Umbilical cord (tissue), 2 donors: ENCODE measurements around the gene HBS1L. TPM values are rescaled to one million over a fixed set of nuclear protein-coding genes. Genes with fewer than 3 reads are reported as not detected.

Source experiments
- DNase-seq: peaks from one replicate; pipeline ENCODE4 v3.0.0-alpha.2; 2015; ENCODE audit warnings: low spot score
- total RNA-seq: library from RNA; depleted of rRNA; stranded (reverse); fragments of >200 nt; gene quantifications from one replicate; pipeline ENCODE4 v1.2.3, GENCODE V29; 2014; ENCODE audit warnings: low replicate concordance; ENCODE audit not compliant: insufficient read depth

The HBS1L gene
- 96.5 TPM for total RNA-seq

DNA sequence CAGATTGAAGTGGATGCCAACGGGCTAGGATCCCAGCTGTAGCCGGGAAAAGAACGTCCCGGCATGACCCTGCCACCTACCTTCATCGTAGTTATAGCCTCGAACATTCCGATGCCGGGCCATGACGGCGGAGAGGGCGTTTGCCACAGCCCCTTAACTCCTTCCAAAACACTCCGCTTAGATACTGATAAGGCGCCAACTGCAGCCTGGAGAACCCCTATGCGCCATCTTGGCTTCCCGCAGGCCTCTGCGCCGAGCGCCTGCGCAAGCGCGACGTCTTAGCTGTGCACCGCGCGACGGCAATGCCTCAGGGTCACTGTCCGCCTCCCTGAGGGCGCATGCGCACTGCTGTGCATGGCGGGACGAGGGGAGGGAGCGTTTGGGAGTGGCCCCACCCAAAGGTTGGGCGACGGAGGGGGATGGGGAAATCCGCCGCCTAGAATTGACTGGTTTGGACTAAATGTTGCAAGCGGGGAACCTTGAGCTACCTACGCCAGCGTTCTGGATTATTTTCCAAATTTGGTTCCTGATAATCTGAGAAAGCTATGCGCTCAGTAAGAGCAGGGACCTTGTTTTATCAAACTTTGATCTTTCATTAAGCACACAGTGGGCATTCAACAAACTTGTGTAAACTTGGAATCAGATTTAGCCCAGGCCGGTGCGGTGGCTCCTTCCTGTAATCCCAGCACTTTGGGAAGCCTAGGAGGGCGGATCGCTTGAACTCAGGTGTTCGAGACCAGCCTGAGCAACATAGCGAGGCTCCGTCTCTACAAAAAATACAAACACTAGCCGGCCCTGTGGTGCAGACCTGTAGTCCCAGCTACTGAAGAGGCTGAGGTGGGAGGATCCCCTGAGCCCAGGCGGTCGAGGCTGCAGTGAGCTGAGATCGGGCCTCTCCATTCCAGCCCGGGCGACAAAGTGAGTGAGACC lies at the start of gene HBS1L:
HBS1L (minus strand) TSS at position 254 of the 930 bp plus-strand sequence; CDS start at position 123, 131 bp downstream.
- peak; percentile 99 for DNase-seq

DNA sequence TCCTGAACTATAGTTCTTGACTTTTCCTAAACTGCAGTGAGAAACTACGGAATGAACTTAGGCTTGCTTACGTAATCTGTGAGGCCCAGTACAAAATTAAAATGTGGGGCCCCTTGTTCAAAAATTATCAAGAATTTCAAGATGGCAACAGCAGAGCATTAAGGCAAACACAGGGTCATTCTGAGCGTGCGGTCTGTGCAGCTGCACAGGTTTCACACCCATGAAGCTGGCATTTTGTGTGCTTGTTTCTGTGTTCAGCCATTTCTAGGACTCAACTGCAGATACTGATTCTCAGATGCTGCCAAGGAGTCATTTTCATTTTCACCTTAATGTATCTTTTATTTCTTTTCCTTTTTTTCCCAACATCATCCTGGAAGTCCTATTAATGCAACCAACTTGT lies 49.6 kb upstream of the HBS1L start:
- DNase-seq: no peak

DNA sequence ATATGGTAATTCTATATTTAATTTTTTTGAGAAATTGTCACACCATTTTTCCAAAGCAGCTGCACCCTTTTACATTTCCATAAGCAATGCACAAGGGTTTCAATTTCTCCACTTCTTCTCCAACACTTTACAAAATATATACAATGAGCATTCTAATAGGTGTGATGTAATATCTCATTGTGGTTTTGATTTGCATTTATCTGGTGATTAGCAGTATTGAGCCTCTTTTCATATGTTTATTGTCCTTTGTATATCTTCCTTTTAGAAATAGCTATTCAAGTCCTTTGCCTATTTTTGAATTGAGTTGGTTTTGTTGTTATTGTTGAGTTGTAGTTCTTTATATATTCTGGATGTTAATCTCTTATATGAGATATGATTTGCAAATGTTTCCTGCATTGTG lies 47.6 kb upstream of the HBS1L start:
- DNase-seq: no peak

DNA sequence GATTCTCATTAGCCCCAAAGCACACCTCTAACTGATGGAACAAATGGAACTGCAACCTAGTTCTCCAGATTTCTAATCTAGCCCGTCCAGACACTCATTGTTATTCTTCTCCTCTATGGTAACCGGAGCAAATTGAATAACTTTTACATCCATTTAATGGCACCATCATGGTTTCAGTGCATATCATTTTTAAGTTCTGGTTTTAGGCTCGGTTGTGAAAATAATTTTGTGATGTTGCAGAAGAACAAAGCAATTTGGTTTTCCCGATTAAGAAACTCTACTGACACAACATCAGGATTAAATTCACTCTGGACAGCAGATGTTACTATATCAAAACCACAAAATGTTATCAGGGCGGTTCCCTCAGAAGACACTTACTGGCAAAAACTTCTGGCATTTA lies 42.5 kb upstream of the HBS1L start:
- no peak for DNase-seq

DNA sequence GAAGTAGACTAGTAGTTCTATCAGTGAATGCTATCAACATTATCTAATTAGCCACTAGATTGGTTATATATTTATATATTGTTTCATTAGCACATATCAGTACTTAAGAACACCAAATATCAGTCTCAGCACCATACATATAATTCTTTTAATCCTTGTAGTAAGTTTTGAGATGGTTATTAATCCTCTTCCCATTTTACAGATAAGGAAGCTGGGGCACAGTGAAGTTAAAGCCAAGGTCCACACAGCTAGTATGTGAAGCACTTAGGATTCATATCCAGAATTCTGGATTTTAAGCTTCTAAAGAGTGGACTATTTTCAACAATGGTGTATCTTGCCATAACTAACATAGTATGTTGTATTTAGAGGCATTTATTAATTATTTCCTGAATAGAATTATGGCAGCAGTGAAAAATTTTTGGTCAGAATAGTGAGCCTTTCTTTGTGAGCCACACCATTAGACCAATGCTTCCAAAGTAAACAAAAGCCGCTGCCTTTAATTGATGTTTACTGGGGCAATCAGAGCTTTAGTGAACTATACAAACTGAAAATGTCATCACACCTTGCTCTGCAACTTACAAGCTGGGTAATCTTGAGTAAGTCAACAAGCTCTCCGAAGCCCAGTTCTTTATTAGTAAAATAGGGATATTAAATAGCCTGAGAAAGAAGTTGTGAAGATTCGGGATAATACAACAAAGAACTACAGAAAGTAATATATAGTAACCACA lies 41.9 kb upstream of the HBS1L start:
- no peak for DNase-seq

DNA sequence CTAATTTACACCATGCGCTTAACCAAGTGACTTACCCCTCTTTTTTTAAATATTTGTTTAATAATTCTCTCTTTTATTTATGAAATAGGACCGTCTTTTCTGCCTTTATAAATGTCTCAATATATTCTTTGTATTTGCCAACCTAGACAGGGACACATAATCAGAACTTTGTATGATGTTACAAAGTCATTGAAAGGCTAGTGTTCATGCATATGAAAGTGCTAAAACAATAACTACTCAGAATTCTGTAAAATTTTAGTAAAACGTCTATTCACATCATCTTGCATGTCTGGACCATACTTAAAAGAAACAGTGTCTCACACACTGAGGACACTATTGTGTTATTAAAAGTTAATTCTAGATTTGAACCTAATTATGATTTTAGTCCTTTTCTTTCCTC lies 41.1 kb upstream of the HBS1L start:
- DNase-seq: no peak

DNA sequence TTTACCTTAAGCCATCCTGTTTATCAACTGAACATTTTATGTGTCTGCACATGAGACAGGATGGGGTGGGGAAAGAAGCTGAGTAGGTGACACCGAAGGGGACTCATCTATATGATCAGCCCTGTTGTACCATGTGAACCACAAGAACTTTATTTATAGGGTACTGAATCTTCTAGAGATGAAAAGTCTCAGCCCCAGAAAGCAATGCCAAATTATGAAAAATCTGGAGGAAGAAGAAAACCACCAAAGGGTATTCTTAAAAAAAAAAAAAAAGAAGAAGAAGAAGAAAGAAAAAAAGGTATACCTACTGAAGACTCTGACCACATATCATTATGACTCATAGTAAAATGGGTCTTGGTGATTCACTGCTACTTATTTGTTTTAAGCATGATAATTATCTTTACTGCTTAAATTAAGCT lies 39.8 kb upstream of the HBS1L start:
- DNase-seq: no peak

DNA sequence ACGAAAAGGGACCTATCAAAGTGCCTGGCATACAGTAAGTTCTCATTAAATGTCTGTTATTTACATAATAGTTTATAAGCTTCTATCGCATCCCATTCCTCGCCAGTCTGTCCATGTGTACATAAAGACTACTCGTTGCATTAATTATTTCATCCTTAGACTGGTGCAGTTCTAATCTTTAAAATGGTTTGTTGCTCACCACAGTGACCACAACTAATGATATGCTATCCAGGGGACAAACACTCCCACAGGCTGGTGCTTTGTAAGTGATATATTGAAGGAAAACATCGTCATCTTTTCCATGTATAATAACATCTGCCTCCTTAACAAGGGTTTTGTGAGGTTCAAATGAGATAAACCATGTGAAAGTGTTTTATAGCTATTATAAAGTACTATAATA lies 39.0 kb upstream of the HBS1L start:
- no peak for DNase-seq

DNA sequence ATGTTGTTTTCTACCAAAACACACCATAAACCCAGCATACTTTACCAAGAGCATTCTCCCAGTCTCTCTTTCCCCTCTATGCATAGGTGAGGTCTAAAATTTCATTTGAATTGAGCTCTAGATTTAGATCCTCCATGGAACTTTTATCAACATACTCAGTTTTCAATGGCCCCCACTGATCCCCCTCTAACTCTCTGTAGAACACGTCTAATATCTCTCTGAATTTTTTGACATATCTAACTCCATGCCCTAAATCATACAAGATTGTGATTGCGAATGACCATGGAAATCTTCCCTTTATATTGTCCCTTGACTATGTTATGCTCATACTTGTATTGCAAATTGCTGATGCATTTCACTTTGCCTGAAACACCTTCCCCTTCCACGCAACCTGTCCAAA lies 38.1 kb upstream of the HBS1L start:
- no peak for DNase-seq

DNA sequence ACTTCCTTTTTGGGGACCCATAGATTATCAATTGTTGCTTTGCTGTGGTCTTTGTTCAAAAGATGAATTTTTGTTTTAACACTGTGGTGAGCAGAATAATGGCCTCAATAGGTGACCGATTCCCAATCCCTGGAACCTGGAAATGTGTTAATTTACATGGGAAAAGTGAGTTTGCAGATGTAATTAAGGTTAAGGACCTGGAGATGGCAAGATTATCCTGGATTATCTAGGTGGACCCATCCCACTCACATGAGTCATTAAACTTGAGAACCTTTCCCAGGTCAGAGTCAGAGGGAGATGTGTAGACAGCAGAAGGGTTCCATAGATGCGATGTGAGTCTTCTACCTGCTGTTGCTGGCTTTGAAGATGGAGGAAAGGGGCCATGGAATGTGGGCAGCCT lies 36.2 kb upstream of the HBS1L start:
- no peak for DNase-seq

DNA sequence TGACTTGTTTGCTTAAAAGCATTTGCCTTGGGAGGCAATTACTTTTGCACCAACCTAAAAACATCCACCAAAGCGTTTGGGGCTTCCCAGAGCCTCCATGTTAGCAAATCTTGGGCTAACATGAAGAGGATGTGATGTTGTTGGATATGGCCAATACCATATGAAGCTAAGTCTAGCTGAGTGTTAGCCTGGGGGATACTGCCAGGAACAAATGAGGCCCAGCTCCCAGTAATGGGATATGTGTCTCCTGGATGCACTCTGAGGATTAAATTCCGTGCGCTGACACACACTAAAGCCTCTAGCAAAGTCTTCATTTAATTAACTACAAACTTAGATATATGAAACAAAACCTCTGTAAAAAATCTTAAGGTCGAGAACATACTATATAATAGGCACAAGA lies 35.3 kb upstream of the HBS1L start:
- no peak for DNase-seq

DNA sequence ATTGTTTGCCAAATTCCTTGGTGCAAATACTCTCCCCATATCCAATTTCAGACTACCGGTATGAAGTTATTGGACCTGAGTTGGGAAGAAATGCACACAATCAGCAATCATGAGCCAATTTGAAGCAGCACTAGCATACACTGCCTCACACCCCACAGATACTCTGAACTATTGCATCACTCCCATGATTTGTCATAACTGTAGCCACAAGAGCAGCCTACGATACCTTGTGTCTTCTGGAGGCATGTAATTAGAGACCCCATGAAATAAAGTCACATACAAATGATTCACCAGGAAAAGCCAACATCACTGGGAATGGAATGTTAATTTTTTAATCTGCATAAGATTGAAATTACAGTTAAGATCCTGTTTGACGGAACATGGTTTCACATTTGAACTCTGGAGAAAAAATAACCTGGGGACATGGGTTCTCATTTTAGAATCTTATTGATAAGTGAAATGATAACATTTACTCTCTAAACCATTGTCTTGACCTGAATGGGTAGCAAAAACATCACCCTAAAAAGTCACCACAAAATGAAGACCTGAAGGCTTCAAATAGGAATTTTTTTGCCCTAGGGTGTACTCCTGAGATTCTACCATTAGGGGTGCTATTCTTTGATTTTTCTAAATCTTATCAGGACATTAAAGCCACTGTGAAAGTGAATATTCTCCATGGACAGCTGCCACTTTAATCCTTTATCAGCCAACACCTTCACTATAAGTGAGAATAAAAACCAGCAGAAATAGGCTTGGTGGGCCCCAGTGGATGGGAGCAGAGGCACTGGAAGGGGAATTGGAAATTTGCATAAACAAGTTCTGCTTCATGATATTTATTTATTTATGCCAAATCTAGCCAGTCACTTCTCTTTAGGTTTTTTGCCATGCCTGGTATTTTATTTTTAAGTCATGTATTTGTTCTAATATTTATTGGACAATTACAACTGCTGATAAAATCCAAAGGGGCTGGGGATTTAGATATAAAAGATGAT lies 34.5 kb upstream of the HBS1L start:
- no peak for DNase-seq

DNA sequence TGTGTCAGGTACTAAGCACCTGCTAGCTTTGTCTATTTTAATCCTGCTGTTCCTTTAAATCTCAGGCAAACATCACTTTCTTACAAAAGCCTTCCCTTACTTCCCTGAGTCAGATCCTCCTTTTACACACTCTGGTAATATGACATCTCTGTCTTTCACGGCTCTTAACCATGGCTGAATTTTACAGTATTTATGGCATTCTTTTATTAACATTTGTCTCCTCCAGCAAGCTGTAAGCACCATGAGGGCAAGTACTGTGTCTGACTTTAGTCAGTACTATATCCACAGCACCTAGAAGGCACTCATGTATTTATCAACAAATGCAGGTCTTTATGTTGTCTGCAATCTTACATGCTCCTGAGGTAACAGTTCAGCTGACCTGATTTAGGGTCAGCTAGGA lies 33.7 kb upstream of the HBS1L start:
- no peak for DNase-seq

DNA sequence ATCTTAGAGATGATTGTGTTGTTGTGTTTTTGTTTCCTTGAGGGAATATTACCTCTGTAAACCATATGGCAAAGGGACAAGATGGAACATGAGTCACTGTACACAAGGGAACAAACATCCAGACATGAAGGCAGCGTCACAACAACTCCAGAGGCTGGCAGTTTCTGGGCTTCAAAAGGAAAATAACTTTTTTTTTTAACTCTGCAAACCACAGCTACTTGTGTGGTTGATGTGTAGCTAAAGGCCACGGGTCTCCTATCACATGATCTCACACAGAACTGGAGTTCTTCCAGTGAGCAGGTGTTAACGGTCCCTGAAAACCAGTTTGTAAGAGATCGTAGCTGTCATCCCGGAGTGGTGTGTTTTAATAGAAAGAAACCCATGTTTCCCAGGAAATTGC lies 33.2 kb upstream of the HBS1L start:
- DNase-seq: no peak

DNA sequence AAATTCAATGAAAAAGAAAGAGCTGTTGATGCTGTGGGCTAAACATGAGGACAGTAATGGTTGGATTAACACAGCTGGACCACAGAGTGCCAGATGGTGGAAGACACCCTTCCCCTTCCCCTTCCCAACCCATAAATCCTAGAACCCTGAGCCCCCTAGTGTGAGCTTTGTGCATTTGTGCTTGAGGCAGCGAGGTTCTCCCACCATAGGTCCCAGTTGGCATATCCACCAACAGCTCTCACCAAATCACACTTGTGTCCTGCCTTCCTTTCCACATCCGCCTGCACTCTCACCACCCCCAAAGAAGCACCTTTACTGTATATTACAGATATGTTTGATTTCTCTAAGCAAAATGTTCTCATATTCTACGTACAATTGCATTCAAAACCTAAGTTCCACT lies 32.8 kb upstream of the HBS1L start:
- DNase-seq: no peak

DNA sequence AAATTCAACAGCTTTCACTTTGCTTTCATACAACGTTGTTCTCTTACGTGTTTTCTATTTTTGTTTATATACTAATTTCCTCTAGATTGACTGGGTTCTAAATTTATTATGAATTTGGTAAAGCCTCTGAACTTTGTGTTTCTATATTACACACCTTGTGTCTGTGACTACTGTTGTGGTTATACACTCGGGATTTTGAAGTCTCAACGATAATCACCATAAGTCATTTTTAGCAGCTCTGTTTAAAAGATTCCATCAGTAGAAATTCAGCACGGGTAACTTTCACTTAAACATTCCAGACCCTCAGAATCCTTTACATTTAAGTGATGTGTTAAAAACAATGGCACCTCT lies 31.8 kb upstream of the HBS1L start:
- no peak for DNase-seq

DNA sequence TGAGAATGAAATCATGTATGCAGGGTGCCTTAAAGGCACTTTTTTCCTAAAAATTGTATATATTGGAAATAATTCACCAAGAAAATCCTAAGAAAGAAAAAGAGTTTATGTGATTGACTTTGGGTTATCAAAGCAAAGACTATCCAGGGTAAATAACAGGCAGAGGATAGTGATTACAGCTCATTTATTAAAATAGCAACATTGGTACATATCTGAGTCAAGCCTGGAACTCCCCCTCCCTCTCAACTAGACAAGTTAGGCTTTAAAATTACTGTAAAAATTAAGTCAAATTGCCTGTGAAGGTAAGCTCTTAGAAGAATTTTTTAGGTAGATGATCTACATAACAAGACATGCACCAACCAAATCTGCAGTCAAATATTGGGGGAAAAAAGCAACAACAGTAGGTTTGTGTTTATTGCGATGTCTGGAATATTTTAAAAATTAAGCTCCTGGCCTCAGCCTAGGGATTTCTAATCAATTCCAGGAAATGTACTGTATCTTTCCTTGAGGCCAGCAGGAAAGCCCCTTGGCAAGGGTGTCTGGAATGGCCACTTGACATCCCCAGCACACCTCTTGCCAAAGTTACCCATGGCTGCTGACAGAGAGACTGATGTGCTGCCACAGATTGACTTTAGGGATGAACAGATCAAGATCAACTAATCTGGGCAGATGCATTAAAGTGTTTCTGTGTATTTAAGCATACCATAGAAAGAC lies 31.2 kb upstream of the HBS1L start:
- DNase-seq: no peak

DNA sequence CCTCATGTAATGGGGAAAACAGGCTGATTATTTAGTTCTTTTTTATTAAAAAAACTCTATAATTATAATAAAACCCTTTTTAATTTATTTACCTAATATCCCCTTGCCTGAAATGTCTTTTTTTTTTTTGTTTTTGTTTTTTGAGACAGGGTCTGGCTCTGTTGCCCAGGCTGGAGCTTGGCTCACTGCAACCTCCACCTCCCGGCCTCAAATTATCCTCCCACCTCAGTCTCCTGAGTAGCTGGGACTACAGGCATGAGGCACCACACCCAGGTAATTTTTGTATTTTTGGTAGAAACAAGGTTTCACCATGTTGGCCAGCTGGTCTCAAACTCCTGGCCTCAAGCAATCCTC lies 30.3 kb upstream of the HBS1L start:
- no peak for DNase-seq

DNA sequence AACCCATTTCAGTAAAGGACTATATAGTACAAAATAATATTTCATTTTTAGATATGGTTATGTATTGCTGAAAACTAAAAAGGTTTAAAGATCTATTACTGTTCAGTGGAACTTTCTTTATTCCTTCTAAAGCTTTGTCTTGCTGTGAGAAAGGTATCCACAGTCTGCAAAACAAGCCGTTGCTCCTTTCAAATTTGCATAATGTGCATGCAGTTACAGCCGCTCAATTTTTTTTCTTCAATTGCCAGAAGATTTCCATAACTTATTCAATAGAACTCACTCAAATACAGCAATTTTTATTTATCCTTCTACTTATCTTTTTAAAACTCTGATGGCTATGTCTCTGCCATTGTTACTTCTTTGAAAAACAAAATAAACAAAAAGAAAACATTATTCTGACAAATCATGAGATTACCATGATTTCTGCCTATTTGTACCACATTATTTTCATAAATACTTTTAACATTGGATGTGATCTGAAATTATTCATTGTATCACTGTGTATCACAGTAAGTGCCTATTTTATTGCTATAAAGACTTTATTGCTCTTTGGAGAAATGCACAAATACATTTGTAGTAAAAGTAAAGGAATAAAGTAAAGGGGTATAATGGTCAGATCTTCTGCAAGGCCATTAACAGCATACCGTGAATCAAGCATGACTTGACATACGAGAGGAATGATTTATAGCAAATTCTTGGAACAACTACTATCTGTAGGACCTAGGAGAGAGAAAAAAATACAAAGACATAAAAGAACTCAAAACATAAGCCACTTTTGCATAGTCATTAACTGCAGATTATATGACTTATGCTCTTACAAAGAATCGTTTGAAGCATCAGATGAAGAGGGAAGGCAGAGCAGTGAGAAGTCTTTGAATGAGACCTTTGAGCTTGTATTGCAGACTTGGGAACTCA lies 29.6 kb upstream of the HBS1L start:
- no peak for DNase-seq

DNA sequence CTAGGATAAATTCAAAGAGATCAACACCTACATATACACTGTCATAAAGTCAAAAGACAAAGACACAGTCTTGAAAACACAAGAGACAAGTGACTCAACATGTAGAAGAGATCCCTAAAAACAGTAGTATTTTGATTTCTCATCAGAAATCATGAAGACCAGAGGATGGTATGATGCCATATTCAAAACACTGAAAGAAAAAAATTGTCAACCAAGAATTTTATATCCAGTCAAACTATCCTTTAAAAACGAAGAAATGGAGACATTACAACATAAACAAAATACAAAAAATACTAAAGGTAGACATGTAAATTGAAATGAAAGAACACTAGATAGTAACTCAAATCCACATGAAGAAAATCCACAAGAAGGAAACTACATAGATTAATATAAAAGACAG lies 27.3 kb upstream of the HBS1L start:
- no peak for DNase-seq
